Thyroid gland (tissue), 4 donors: ENCODE results near the gene NT5C. TPM values are rescaled to one million over a fixed set of nuclear protein-coding genes. Genes with fewer than 3 reads are reported as not detected.
A peak's percentile ranks its signal among the peaks of the same experiment; 100 is the strongest.

Source experiments
- DNase-seq, 2 donors: peaks; one replicate each; pipeline ENCODE4 v3.0.0-alpha.2; 2019
- H3K27ac ChIP-seq, 3 donors: fragments of 200-600 bp; sonication (generic); 1 replicate in 2 of 3; 2 replicates in 1 of 3; pipeline ENCODE4 v1.5.1; 2016 to 2019; ENCODE audit warnings: mild to moderate bottlenecking in 1 of 3, moderate library complexity in 1 of 3
- H3K27me3 ChIP-seq: fragments of 200-600 bp; sonication (generic); one replicate; pipeline ENCODE4 v1.5.1; 2019
- H3K36me3 ChIP-seq, 2 donors: fragments of 200-600 bp; sonication (generic); one replicate each; pipeline ENCODE4 v1.5.1; 2016 to 2019
- H3K4me1 ChIP-seq, 2 donors: fragments of 200-600 bp; sonication (generic); one replicate each; pipeline ENCODE4 v1.5.1; 2017 to 2019
- H3K4me3 ChIP-seq, 3 donors: fragments of 200-600 bp; sonication (generic); replicated peaks in 1 of 3; 1 replicate in 2 of 3; 2 replicates in 1 of 3; pipeline ENCODE4 v1.5.1; 2016; ENCODE audit warnings: mild to moderate bottlenecking in 1 of 3
- H3K9me3 ChIP-seq: fragments of 200-600 bp; sonication (generic); one replicate; pipeline ENCODE4 v1.5.1; 2017
- POLR2A ChIP-seq, 2 donors: fragments of 450-650 bp; IDR thresholded peaks; one replicate each; pipeline ENCODE4 v1.6.1; 2017; ENCODE audit warnings: antibody characterized with exemption in 2 of 2, mild to moderate bottlenecking in 2 of 2, moderate library complexity in 1 of 2
- WGBS, 2 donors: methylation state at CpG; one replicate each; pipeline ENCODE4 v1.1.5; 2017; 5-methylcytosine and 5-hydroxymethylcytosine counted together
- intact Hi-C: fragments of 100-400 bp; cut with DNase I; formaldehyde crosslinking; loops from one replicate; pipeline ENCODE4 v1.15.1; 2023
- total RNA-seq, 4 donors: library from RNA; depleted of rRNA; stranded (reverse); fragments of >200 nt; gene quantifications; one replicate each; pipeline ENCODE4 v1.2.3, GENCODE V29; 2016
- TF ChIP-seq, protein P1 (sequence below), 6 experiments: fragments of 200-600 bp in 3 of 6; fragments of 450-650 bp in 3 of 6; sonication (generic) in 3 of 6; IDR thresholded peaks; one replicate each; pipeline ENCODE4 v1.5.1; 2016 to 2019; ENCODE audit warnings: antibody characterized with exemption in 6 of 6, mild to moderate bottlenecking in 2 of 6, inconsistent platforms in 1 of 6, moderate library complexity in 1 of 6

Gene NT5C
- total RNA-seq, 4 donors from 2014 or later = 84.7 to 203 (median 107) TPM

DNA sequence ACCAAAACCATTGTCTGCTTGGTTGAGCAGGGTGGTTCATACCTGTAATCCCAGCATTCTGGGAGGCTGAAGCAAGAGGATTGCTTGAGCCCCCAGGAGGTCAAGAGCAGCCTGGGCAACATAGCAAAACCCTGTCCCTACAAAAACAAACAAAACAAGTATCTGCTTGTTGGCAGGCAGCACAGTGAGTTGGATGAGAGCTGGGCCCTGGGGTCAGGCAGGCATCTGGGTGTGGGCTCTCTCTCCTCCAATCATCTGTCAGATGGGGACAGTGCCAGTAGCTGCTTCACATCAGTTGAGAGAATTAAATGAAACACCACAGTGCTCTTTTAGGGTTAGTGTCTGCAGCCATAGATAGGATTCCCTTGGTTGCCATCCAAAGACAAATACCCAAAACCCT, 16.0 kb downstream of the NT5C start:
- H3K9me3 ChIP-seq = no peaks in the 10 kb centered on the region
- H3K27me3 ChIP-seq = no peaks in the 10 kb centered on the region
- intact Hi-C loops = no loop called here
- H3K4me1 ChIP-seq = peaks cover 10 to 40% of the 10 kb centered on the region in 2 donors
- H3K27ac ChIP-seq = no peak overlapping the region
- DNase-seq = no peak
- no peaks in the 10 kb centered on the region for H3K36me3 ChIP-seq
- TF ChIP-seq, protein P1, sequence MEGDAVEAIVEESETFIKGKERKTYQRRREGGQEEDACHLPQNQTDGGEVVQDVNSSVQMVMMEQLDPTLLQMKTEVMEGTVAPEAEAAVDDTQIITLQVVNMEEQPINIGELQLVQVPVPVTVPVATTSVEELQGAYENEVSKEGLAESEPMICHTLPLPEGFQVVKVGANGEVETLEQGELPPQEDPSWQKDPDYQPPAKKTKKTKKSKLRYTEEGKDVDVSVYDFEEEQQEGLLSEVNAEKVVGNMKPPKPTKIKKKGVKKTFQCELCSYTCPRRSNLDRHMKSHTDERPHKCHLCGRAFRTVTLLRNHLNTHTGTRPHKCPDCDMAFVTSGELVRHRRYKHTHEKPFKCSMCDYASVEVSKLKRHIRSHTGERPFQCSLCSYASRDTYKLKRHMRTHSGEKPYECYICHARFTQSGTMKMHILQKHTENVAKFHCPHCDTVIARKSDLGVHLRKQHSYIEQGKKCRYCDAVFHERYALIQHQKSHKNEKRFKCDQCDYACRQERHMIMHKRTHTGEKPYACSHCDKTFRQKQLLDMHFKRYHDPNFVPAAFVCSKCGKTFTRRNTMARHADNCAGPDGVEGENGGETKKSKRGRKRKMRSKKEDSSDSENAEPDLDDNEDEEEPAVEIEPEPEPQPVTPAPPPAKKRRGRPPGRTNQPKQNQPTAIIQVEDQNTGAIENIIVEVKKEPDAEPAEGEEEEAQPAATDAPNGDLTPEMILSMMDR (IDR thresholded peaks at IDR 0.05) = no peak
- no peak for TF ChIP-seq POLR2A (IDR thresholded peaks at IDR 0.05)
- H3K4me3 ChIP-seq = no peak overlapping the region

DNA sequence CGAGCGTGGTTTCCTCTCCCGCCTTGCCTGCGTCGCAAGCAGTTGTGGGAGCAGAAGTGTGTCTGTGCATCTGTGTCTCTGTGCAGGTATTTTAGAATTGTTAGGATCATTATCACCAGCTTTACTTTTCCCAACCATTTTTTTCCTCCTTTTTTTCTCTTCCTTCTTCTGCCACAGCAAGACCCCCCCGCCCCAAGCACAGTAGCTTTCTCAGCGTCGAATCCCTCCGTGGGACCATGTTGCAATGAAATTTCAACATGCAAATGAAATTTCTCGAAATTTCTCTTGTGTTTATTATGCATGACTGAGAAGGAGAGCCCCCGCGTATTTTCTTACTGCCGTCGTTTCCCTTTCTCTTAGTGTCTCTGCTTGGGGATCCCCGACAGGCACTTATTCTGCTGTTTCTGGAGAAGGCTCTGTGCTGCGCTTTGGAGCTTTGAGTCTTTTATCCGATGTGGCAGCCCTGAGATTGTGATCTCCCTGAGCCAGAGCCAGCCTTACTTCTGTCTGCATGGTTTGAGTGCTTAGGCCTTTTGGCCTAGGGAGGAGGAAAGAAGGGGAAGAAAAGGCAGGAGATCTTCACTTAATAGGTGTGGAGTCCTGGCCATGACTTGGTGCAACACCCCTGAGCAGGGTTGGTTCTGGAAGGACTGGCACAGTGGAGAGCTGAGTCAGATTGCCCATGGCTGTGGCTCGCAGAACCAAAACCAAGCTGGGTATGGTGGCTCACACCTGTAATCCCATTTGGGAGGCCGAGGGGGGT, 16.8 kb downstream of the NT5C start:
- 43 to 48% methylated on average over 19 of the region's 19 CpGs for WGBS, 2 donors
- no peaks in the 10 kb centered on the region for H3K27me3 ChIP-seq
- intact Hi-C loops = loop anchor here (5.0 kb wide), 3 partner anchors 52 to 152 kb away; partner anchors contain the start of gene SUMO2
- H3K27ac ChIP-seq = peak overlapping the region; percentile 63 to 82 (median 67)
- no peak for DNase-seq
- H3K4me1 ChIP-seq = peaks cover 15 to 43% of the 10 kb centered on the region in 2 donors
- H3K4me3 ChIP-seq = peak overlapping the region in 2 of 3 donors; percentile 6 to 16
- H3K36me3 ChIP-seq = no peaks in the 10 kb centered on the region
- no peaks in the 10 kb centered on the region for H3K9me3 ChIP-seq
- TF ChIP-seq, protein P1 (IDR thresholded peaks at IDR 0.05) = no peak
- TF ChIP-seq POLR2A (IDR thresholded peaks at IDR 0.05) = no peak

DNA sequence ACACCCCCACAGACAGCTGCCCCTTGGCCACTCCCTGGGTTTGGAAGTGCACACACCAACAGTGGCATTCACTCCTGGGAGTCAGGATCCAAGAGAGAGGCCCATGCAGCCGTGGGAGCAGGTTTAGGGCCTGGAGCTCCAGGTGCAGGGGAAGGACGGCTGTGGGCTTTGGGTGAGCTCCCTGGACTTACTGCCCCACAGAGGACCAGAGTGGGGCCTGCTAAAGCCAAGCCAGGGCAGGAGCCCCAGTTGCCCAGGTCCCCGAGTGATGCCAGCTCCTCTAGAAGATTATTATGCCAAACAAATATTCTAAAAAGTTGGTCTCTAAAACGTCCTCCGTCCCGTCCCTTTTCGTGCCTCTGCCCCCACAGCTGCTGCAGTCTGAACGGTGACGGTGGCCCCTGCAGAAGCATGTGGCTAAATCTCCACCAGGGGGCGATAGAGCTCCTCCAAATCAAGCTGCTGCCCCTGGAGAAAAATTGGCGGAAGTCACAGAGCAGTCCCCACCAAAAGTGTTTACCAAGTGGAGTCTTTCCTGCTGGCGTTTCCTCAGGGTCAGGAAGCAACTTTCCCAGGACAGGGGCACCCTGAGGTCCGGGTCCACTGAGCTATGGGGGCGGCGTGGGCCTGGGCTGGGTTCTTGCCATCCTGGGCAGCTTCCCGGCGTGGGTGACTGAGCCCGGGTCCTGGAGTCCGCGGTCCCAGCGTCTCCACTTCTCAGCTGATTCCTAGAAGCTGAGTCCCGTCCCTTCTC, 17.6 kb downstream of the NT5C start:
- Histone ChIP-seq H3K27me3 (no peaks in the 10 kb centered on the region), H3K4me1 (peaks cover 20 to 49% of the 10 kb centered on the region in 2 donors), H3K9me3 (no peaks in the 10 kb centered on the region), H3K36me3 (no peaks in the 10 kb centered on the region), H3K27ac (peak overlapping the region; percentile 63 to 82 (median 67)), H3K4me3 (peak overlapping the region in 2 of 3 donors; percentile 6 to 16)
- 2 to 5% methylated on average over 12 to 20 of the region's 22 CpGs for WGBS, 2 donors
- intact Hi-C loops = loop anchor here (5.0 kb wide), 3 partner anchors 52 to 152 kb away; partner anchors contain the start of gene SUMO2
- DNase-seq = peak; percentile 90 to 92
- no peak for TF ChIP-seq POLR2A (IDR thresholded peaks at IDR 0.05)
- TF ChIP-seq, protein P1 (IDR thresholded peaks at IDR 0.05) = peak; percentile 62 to 97 (median 92)

DNA sequence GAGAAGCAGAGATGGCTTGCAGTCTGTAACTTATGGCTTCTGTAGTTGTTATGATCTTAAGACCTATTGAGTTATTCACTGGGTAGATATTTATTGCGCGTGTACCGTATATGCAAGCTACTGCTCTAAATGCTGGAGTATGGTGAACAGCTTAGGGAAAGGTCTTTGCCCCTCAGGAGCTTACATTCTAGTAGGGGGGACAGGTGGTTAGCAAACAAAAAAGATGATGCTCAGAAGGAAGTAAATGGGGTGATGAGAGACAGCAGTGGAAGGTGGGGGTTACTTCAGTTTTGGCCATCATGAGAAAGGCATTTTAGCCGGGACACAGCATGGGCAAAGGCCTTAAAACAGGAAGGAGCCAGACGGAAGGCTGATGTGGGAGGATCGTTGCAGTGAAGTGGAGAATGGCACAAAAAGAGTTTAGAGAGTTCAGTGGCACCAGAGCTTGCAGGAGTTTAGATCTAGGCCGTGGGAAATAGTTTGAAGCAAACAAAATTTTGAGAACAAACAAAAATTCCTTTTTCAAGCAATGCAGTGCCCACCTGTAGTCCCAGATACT, 19.7 kb downstream of the NT5C start:
- Histone ChIP-seq H3K4me1 (peaks cover 22 to 52% of the 10 kb centered on the region in 2 donors), H3K9me3 (no peaks in the 10 kb centered on the region), H3K4me3 (no peak overlapping the region), H3K27ac (no peak overlapping the region), H3K36me3 (no peaks in the 10 kb centered on the region), H3K27me3 (no peaks in the 10 kb centered on the region)
- 83 to 87% methylated on average over 7 of the region's 7 CpGs for WGBS, 2 donors
- TF ChIP-seq, protein P1 (IDR thresholded peaks at IDR 0.05) = no peak
- no peak for TF ChIP-seq POLR2A (IDR thresholded peaks at IDR 0.05)
- no peak for DNase-seq
- intact Hi-C loops = loop anchor here (5.0 kb wide), 3 partner anchors 50 to 150 kb away; partner anchors contain the start of gene SUMO2
